IMR-90 (cell line): ENCODE data around the gene HMG20B. TPM values are rescaled to one million over a fixed set of nuclear protein-coding genes. Genes with fewer than 3 reads are reported as not detected.

Experiments used
- ATAC-seq: fragments of 200-7000 bp; cut with Tn5 transposase; 2 replicates; pipeline ENCODE4 v1.9.1; 2020; ENCODE audit warnings: low read depth, mild to moderate bottlenecking, moderate library complexity
- BruUV-seq: library from RNA; stranded (reverse); fragments of 400-500 nt; replicated peaks from 2 replicates; lab custom pipeline; 2021; lab: Mats Ljungman, UMichigan
- CTCF ChIA-PET: fragments of 300-600 bp; formaldehyde crosslinking; extraction: SDS; loops from one replicate; lab custom pipeline; 2021; ENCODE audit warnings: antibody characterized with exemption; lab: Yijun Ruan, JAX
- POLR2A ChIA-PET: fragments of 300-600 bp; sonication (Branson Sonifier 250); formaldehyde crosslinking; loops from one replicate; lab custom pipeline; 2022; ENCODE audit warnings: antibody characterized with exemption; ENCODE audit not compliant: unreplicated experiment; lab: Charles Lee
- DNase-seq: peaks from one replicate; pipeline ENCODE4 v3.0.0; 2013
- H2AFZ ChIP-seq: replicated peaks from 2 replicates; pipeline ENCODE3; 2013; ENCODE audit warnings: low read length, mild to moderate bottlenecking; ENCODE audit not compliant: poor library complexity
- H2AK5ac ChIP-seq: 2 replicates; pipeline ENCODE4 v1.6.1; 2013; ENCODE audit warnings: low read depth, low read length, inconsistent platforms
- H2AK9ac ChIP-seq: replicated peaks from 2 replicates; pipeline ENCODE3; 2013; ENCODE audit warnings: mild to moderate bottlenecking, low read depth, low read length, moderate library complexity; ENCODE audit not compliant: poor library complexity
- H2BK120ac ChIP-seq: 2 replicates; pipeline ENCODE4 v1.6.1; 2013; ENCODE audit warnings: low read depth, low read length, inconsistent platforms
- H2BK15ac ChIP-seq: 3 replicates; pipeline ENCODE4 v1.6.1; 2013; ENCODE audit warnings: low read depth, low read length, inconsistent platforms
- H2BK20ac ChIP-seq: 2 replicates; pipeline ENCODE4 v1.6.1; 2013; ENCODE audit warnings: low read depth, mild to moderate bottlenecking, inconsistent platforms, low read length, moderate library complexity
- H2BK5ac ChIP-seq: 2 replicates; pipeline ENCODE4 v1.6.1; 2013; ENCODE audit warnings: mild to moderate bottlenecking, low read depth, low read length, inconsistent platforms; ENCODE audit not compliant: poor library complexity, severe bottlenecking
- H3K14ac ChIP-seq: replicated peaks from 2 replicates; pipeline ENCODE4 v1.6.1; 2013; ENCODE audit warnings: low read depth, low read length, inconsistent platforms
- H3K18ac ChIP-seq: 2 replicates; pipeline ENCODE4 v1.6.1; 2013; ENCODE audit warnings: low read depth, low read length, control low read depth
- H3K23ac ChIP-seq: 2 replicates; pipeline ENCODE4 v1.6.1; 2013; ENCODE audit warnings: low read depth, low read length, inconsistent platforms
- H3K27ac ChIP-seq: 2 replicates; pipeline ENCODE4 v1.5.1; 2013; ENCODE audit warnings: mild to moderate bottlenecking, control low read depth, low read length; ENCODE audit not compliant: insufficient read depth
- H3K27me3 ChIP-seq: 2 replicates; pipeline ENCODE4 v1.6.1; 2013; ENCODE audit warnings: low read length; ENCODE audit not compliant: control insufficient read depth, insufficient read depth
- H3K36me3 ChIP-seq: 2 replicates; pipeline ENCODE4 v1.6.1; 2013; ENCODE audit warnings: low read length, mixed read lengths; ENCODE audit not compliant: control insufficient read depth, insufficient read depth
- H3K4ac ChIP-seq: 2 replicates; pipeline ENCODE4 v1.6.1; 2013; ENCODE audit warnings: low read depth, low read length, inconsistent platforms
- H3K4me1 ChIP-seq: 2 replicates; pipeline ENCODE4 v1.6.1; 2013; ENCODE audit warnings: low read length, mixed read lengths; ENCODE audit not compliant: control insufficient read depth, insufficient read depth
- H3K4me2 ChIP-seq: 2 replicates; pipeline ENCODE4 v1.6.1; 2013; ENCODE audit warnings: low read depth, mild to moderate bottlenecking, control low read depth, low read length, moderate library complexity
- H3K4me3 ChIP-seq: 2 replicates; pipeline ENCODE4 v1.5.1; 2013; ENCODE audit warnings: low read depth, mild to moderate bottlenecking, control low read depth, low read length, moderate library complexity; ENCODE audit not compliant: insufficient read depth
- H3K56ac ChIP-seq: 2 replicates; pipeline ENCODE4 v1.6.1; 2013; ENCODE audit warnings: low read length, inconsistent platforms; ENCODE audit not compliant: insufficient read depth; ENCODE audit errors: extremely low read depth
- H3K79me1 ChIP-seq, 2 experiments: 2 replicates each; pipeline ENCODE4 v1.6.1; 2013; ENCODE audit warnings: low read length in 2 of 2, inconsistent platforms in 1 of 2, low read depth in 1 of 2
- H3K9ac ChIP-seq: 2 replicates; pipeline ENCODE4 v1.6.1; 2013; ENCODE audit warnings: low read depth, low read length, control low read depth
- H3K9me1 ChIP-seq: 2 replicates; pipeline ENCODE4 v1.6.1; 2013; ENCODE audit warnings: low read length, inconsistent platforms; ENCODE audit not compliant: insufficient read depth
- H3K9me3 ChIP-seq: 2 replicates; pipeline ENCODE4 v1.6.1; 2013; ENCODE audit warnings: low read length; ENCODE audit not compliant: control insufficient read depth, insufficient read depth
- H4K20me1 ChIP-seq: 2 replicates; pipeline ENCODE4 v1.6.1; 2013; ENCODE audit warnings: low read length, inconsistent platforms; ENCODE audit not compliant: insufficient read depth
- H4K5ac ChIP-seq: 2 replicates; pipeline ENCODE4 v1.6.1; 2013; ENCODE audit warnings: mild to moderate bottlenecking, low read depth, low read length, control low read depth
- H4K8ac ChIP-seq, 2 experiments: 2 replicates each; pipeline ENCODE4 v1.6.1; 2013; ENCODE audit warnings: low read depth in 2 of 2, low read length in 2 of 2, control low read depth in 1 of 2, inconsistent platforms in 1 of 2
- H4K91ac ChIP-seq: 2 replicates; pipeline ENCODE4 v1.6.1; 2013; ENCODE audit warnings: low read depth, low read length, inconsistent platforms; ENCODE audit not compliant: insufficient read depth
- CEBPB ChIP-seq: IDR thresholded peaks from 2 replicates; pipeline ENCODE4 v1.6.1; 2012; ENCODE audit warnings: low read depth, low read length, improper control_type of control experiment
- FOS ChIP-seq: fragments of 150-350 bp; IDR thresholded peaks from 2 replicates; pipeline ENCODE4 v1.6.1; 2016; ENCODE audit warnings: low read depth, low read length
- MAFK ChIP-seq: IDR thresholded peaks from 2 replicates; pipeline ENCODE4 v1.6.1; 2012; ENCODE audit warnings: low read depth, low read length, improper control_type of control experiment
- MXI1 ChIP-seq: IDR thresholded peaks from 2 replicates; pipeline ENCODE4 v1.6.1; 2012; ENCODE audit warnings: low read depth, mild to moderate bottlenecking, low read length, moderate library complexity, borderline replicate concordance
- NFE2L2 ChIP-seq: fragments of 150-350 bp; IDR thresholded peaks from 2 replicates; pipeline ENCODE4 v1.6.1; 2016; ENCODE audit warnings: low read depth, mild to moderate bottlenecking, low read length
- POLR2A ChIP-seq: IDR thresholded peaks from 2 replicates; pipeline ENCODE4 v1.6.1; 2012; ENCODE audit warnings: mild to moderate bottlenecking, low read depth, low read length
- RCOR1 ChIP-seq: IDR thresholded peaks from 2 replicates; pipeline ENCODE4 v1.6.1; 2012; ENCODE audit warnings: mild to moderate bottlenecking, low read length, improper control_type of control experiment; ENCODE audit not compliant: insufficient replicate concordance
- WGBS, 2 experiments: methylation state at CpG; one replicate each; pipeline versions ENCODE4 v1.1.5 to v1.1.7; 2013; ENCODE audit warnings: missing lambda C conversion rate in 2 of 2; ENCODE audit not compliant: insufficient read length in 1 of 2; ENCODE audit errors: extremely low coverage in 2 of 2; 5-methylcytosine and 5-hydroxymethylcytosine counted together
- dilution Hi-C: fragments of 300-500 bp; cut with HindIII; formaldehyde crosslinking; loops from one replicate; pipeline ENCODE4 v1.14.3; 2018; ENCODE audit warnings: low sequenced_read_pairs; ENCODE audit not compliant: unreplicated experiment
- in situ Hi-C: fragments of 300-500 bp; cut with MboI; formaldehyde crosslinking; loops from 3 replicates; pipeline ENCODE4 v1.14.3; 2019; ENCODE audit warnings: low sequenced_read_pairs, inconsistent platforms, mixed read lengths
- intact Hi-C: fragments of 100-400 bp; cut with micrococcal nuclease; formaldehyde crosslinking; loops from 2 replicates; pipeline ENCODE4 v1.10.0; 2022
- polyA plus RNA-seq, 3 experiments: library from polyadenylated mRNA; depleted of rRNA; stranded (reverse); fragments of >200 nt; gene quantifications; 2 replicates each; pipeline ENCODE4 v1.2.3, GENCODE V29; 2012; ENCODE audit warnings: low replicate concordance in 1 of 3
- total RNA-seq: library from RNA; depleted of rRNA; stranded (reverse); fragments of >200 nt; gene quantifications from 2 replicates; pipeline ENCODE4 v1.2.3, GENCODE V29; 2012
- TF ChIP-seq, protein P1 (sequence below): fragments of 150-350 bp; IDR thresholded peaks from 2 replicates; pipeline ENCODE4 v1.6.1; 2017; ENCODE audit warnings: mild to moderate bottlenecking, antibody characterized with exemption, low read length, low read depth
- TF ChIP-seq, protein P2 (sequence below): fragments of 150-350 bp; IDR thresholded peaks from 2 replicates; pipeline ENCODE4 v1.6.1; 2016; ENCODE audit warnings: low read depth, mild to moderate bottlenecking, low read length, moderate library complexity, borderline replicate concordance

HMG20B gene
- total and polyA plus RNA-seq, 2 of the 4 experiments (the other 2 are of a cell fraction) = 57.5 to 63.8 TPM

DNA sequence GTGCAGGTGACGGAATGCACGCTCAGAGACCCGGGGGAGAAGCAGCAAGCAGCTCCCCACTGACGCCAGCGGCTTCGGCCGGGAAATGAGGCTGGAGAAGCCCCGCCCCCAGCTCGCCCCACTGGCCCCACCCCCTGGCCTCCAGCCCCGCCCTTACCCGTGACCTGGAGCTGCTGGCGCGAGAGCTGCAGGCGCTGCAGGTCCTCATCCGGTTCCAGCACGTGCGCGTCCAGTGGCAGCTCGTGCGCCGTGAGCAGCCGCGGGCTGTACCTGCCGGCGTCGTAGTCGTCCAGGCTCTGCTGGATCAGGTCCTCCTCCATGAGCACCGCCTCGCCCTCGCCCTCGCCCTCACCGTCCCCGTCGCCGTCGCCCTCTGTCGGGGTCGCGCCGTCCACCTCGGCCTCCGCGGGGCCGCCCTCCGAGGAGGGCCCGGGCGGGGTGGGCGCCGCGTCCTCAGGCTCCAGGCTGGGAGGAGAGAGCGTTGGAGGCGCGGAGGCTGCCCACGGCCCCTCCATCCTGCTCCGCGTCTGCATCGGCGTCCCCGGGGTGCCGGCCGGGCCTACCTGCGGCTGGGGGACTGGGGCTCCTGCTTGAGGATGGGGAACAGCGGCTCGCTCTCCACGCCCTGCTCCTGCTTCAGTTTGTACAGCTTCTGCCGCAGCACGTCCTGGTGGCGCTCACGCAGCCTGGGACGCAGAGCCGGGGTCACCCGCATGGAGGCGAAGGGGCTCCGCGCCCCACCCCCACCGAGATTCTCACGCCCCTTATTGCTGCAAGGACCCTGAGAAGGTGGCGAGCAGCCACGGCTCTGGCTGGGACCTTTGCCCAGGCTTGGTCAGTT, 40.4 kb downstream of the HMG20B start:
- no peak overlapping the region for H2BK5ac ChIP-seq
- H3K9me1 ChIP-seq = 0 out of 2 replicates have a peak, but pooled peaks cover 1% of the 10 kb centered on the region
- dilution Hi-C loops = no loop called here
- no peak overlapping the region for H3K4me3 ChIP-seq
- CTCF ChIA-PET = no interaction called here
- no peak overlapping the region for H2AK5ac ChIP-seq
- BruUV-seq = no TSS peak
- H3K14ac ChIP-seq = no peak overlapping the region
- H3K9ac ChIP-seq = no peak overlapping the region
- no peak overlapping the region for H3K18ac ChIP-seq
- no peaks in the 10 kb centered on the region for H4K20me1 ChIP-seq
- H2BK15ac ChIP-seq = no peak overlapping the region
- peaks cover 32% of the 10 kb centered on the region for H3K36me3 ChIP-seq
- ATAC-seq (no peak), DNase-seq (no peak)
- no peak overlapping the region for H4K91ac ChIP-seq
- intact Hi-C loops = loop anchor here (10.0 kb wide), 1 partner anchor 288 kb away; no protein-coding TSS in a partner anchor
- no peak overlapping the region for H4K5ac ChIP-seq
- no peak overlapping the region for H3K4ac ChIP-seq
- in situ Hi-C loops = loop anchor here (25.0 kb wide), 1 partner anchor 301 kb away; no protein-coding TSS in a partner anchor
- TF ChIP-seq, protein P1, sequence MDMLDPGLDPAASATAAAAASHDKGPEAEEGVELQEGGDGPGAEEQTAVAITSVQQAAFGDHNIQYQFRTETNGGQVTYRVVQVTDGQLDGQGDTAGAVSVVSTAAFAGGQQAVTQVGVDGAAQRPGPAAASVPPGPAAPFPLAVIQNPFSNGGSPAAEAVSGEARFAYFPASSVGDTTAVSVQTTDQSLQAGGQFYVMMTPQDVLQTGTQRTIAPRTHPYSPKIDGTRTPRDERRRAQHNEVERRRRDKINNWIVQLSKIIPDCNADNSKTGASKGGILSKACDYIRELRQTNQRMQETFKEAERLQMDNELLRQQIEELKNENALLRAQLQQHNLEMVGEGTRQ = no peak
- no peak for TF ChIP-seq POLR2A
- no peak for TF ChIP-seq MAFK
- TF ChIP-seq, protein P2, sequence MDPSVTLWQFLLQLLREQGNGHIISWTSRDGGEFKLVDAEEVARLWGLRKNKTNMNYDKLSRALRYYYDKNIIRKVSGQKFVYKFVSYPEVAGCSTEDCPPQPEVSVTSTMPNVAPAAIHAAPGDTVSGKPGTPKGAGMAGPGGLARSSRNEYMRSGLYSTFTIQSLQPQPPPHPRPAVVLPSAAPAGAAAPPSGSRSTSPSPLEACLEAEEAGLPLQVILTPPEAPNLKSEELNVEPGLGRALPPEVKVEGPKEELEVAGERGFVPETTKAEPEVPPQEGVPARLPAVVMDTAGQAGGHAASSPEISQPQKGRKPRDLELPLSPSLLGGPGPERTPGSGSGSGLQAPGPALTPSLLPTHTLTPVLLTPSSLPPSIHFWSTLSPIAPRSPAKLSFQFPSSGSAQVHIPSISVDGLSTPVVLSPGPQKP = no peak
- no peak for TF ChIP-seq FOS
- TF ChIP-seq NFE2L2 = no peak
- no peak for TF ChIP-seq RCOR1
- no peak for TF ChIP-seq CEBPB
- no peak for TF ChIP-seq MXI1
- 82% methylated on average over 42 of the region's 79 CpGs; no CpG with 5 or more reads in 1 of the 2 experiments for WGBS, 2 experiments
- H3K27ac ChIP-seq = no peak overlapping the region
- POLR2A ChIA-PET = no interaction called here
- no peak overlapping the region for H2AFZ ChIP-seq
- H2BK20ac ChIP-seq = no peak overlapping the region
- H3K9me3 ChIP-seq = no peaks in the 10 kb centered on the region
- no peak overlapping the region for H3K23ac ChIP-seq
- no peaks in the 10 kb centered on the region for H3K27me3 ChIP-seq
- H3K56ac ChIP-seq = no peak overlapping the region
- peak overlapping the region; percentile 15 for H2AK9ac ChIP-seq
- no peaks in the 10 kb centered on the region; the same call in 1 of the 2 replicates for H3K4me1 ChIP-seq
- H3K4me2 ChIP-seq = no peak overlapping the region
- H4K8ac ChIP-seq = no peak overlapping the region
- H3K79me1 ChIP-seq = peaks cover 0 to under 1% of the 10 kb centered on the region in 2 experiments; a peak in 1 of 4 replicates
- H2BK120ac ChIP-seq = no peak overlapping the region
